ENCODE data around the gene THOC5. TPM values are rescaled to one million over a fixed set of nuclear protein-coding genes. Genes with fewer than 3 reads are reported as not detected.
A peak's percentile ranks its signal among the peaks of the same experiment; 100 is the strongest.
"Not testable (repeated sequence)": the region's sequence is repeated elsewhere in the genome, so short reads cannot be mapped to it uniquely, and the experiment has no call there.

Gene THOC5
- total and polyA plus RNA-seq, 8 donors, result 32.7 to 44.2 (median 38.3) TPM

- Histone ChIP-seq H3K9me3 (no peaks in the 10 kb centered on the region), H3K4me1 (peaks cover 3 to 6% of the 10 kb centered on the region in 2 donors), H3K4me3 (no peak overlapping the region), H3K36me3 (peaks cover 0 to 53% of the 10 kb centered on the region in 2 donors), H3K27me3 (no peaks in the 10 kb centered on the region), H3K27ac (no peak overlapping the region)
- intact Hi-C loops (cut with DNase I), result no loop called here
- ATAC-seq (no peak), DNase-seq (no peak)
- TF ChIP-seq CTCF (IDR thresholded peaks at IDR 0.05), result no peak
These were observed 5.5 kb upstream of the THOC5 start for GRCh38 chr22:29559030-29559429.

GRCh38 chr22:29555065-29555644 is 1.6 kb upstream of the THOC5 start:
- intact Hi-C loops (cut with DNase I), result no loop called here
- ATAC-seq, result no peak
- H3K9me3 ChIP-seq, result no peaks in the 10 kb centered on the region
- peaks cover 6 to 14% of the 10 kb centered on the region in 2 donors for H3K4me1 ChIP-seq
- H3K4me3 ChIP-seq, result no peak overlapping the region
- no peak overlapping the region for H3K27ac ChIP-seq
- no peaks in the 10 kb centered on the region for H3K27me3 ChIP-seq
- H3K36me3 ChIP-seq, result peaks cover 0 to 39% of the 10 kb centered on the region in 2 donors
- TF ChIP-seq CTCF (IDR thresholded peaks at IDR 0.05), result no peak
- peak in 2 of 4 donors; percentile 42 to 82 for DNase-seq

GRCh38 chr22:29552357-29552756 is 1.2 kb downstream of the THOC5 start:
- peak overlapping the region in 1 of 2 donors; percentile 76 for H3K4me3 ChIP-seq
- ATAC-seq, result not testable (repeated sequence)
- peak in 1 of 4 donors; percentile 73 for DNase-seq

GRCh38 chr22:29550005-29550404 is 3.6 kb downstream of the THOC5 start:
- no peaks in the 10 kb centered on the region for H3K9me3 ChIP-seq
- no peak for TF ChIP-seq CTCF (IDR thresholded peaks at IDR 0.05)
- H3K36me3 ChIP-seq, result peaks cover 0 to 42% of the 10 kb centered on the region in 2 donors
- H3K4me3 ChIP-seq, result no peak overlapping the region
- H3K27ac ChIP-seq, result no peak overlapping the region
- intact Hi-C loops (cut with DNase I), result no loop called here
- DNase-seq, result no peak
- H3K4me1 ChIP-seq, result peaks cover 6 to 14% of the 10 kb centered on the region in 2 donors
- no peaks in the 10 kb centered on the region for H3K27me3 ChIP-seq
- no peak for ATAC-seq

More at GRCh38 chr22:29552357-29552756, 1.2 kb downstream of the THOC5 start:
- Histone ChIP-seq H3K4me1 (peaks cover 6 to 14% of the 10 kb centered on the region in 2 donors), H3K36me3 (peaks cover 0 to 38% of the 10 kb centered on the region in 2 donors)
- intact Hi-C loops (cut with DNase I); H3K27me3 ChIP-seq; H3K9me3 ChIP-seq; H3K27ac ChIP-seq: not testable (repeated sequence)

GRCh38 chr22:29545045-29545444 is 8.5 kb downstream of the THOC5 start:
- H3K27me3 ChIP-seq; H3K4me1 ChIP-seq; DNase-seq; H3K9me3 ChIP-seq; intact Hi-C loops (cut with DNase I); ATAC-seq; H3K27ac ChIP-seq; H3K4me3 ChIP-seq: not testable (repeated sequence)
- H3K36me3 ChIP-seq, result peaks cover 0 to 84% of the 10 kb centered on the region in 2 donors

- H3K9me3 ChIP-seq, result no peaks in the 10 kb centered on the region
- DNase-seq (no peak), ATAC-seq (peak; percentile 21)
- H3K27me3 ChIP-seq, result no peaks in the 10 kb centered on the region
- intact Hi-C loops (cut with DNase I), result no loop called here
- peaks cover 0 to 90% of the 10 kb centered on the region in 2 donors for H3K36me3 ChIP-seq
- H3K4me1 ChIP-seq, result peaks cover 0 to 6% of the 10 kb centered on the region in 2 donors
- no peak for TF ChIP-seq CTCF (IDR thresholded peaks at IDR 0.05)
- no peak overlapping the region for H3K4me3 ChIP-seq
- H3K27ac ChIP-seq, result peak overlapping the region in 1 of 2 donors; percentile 88
These were observed 11.7 kb downstream of the THOC5 start for GRCh38 chr22:29541845-29542244.

Measured in left lung (tissue), 10 donors.